GM23248 (cell line): ENCODE data around the gene TBC1D22A.

ENCODE experiments used
- EZH2 ChIP-seq: fragments of 200-600 bp; sonication (generic); IDR thresholded peaks from 2 replicates; pipeline ENCODE4 v1.6.1; 2018; ENCODE audit warnings: antibody characterized with exemption, mild to moderate bottlenecking; ENCODE audit not compliant: insufficient read depth, poor library complexity, severe bottlenecking
- EZH2phosphoT487 ChIP-seq: fragments of 200-600 bp; sonication (generic); IDR thresholded peaks from 2 replicates; pipeline ENCODE4 v1.6.1; 2018; ENCODE audit warnings: antibody characterized with exemption, moderate library complexity, mild to moderate bottlenecking, low read depth; ENCODE audit not compliant: insufficient read depth

GRCh38 chr22:47206164-47206563, 443.7 kb downstream of the TBC1D22A start:
- TF ChIP-seq EZH2 (no peak), EZH2phosphoT487 (no peak)
